GM20000 (cell line): ENCODE data around the gene PEX26.
"Not testable (repeated sequence)": the region's sequence is repeated elsewhere in the genome, so short reads cannot be mapped to it uniquely, and the experiment has no call there.

Experiments
- DNase-seq: peaks from one replicate; pipeline ENCODE4 v3.0.0; 2012; ENCODE audit warnings: low spot score
- CTCF ChIP-seq: IDR thresholded peaks from 2 replicates; pipeline ENCODE4 v1.5.1; 2012; ENCODE audit warnings: mild to moderate bottlenecking, control low read depth; ENCODE audit errors: extremely low read depth, missing control alignments

Gene PEX26

GRCh38 chr22:18096823-18097222 lies 19.0 kb downstream of the PEX26 start:
- no peak for TF ChIP-seq CTCF
- DNase-seq: no peak

GRCh38 chr22:18100781-18101180 lies 23.0 kb downstream of the PEX26 start:
- no peak for TF ChIP-seq CTCF

GRCh38 chr22:18101536-18101935 lies 23.7 kb downstream of the PEX26 start:
- no peak for DNase-seq
- TF ChIP-seq CTCF: no peak

More at GRCh38 chr22:18100781-18101180, 23.0 kb downstream of the PEX26 start:
- DNase-seq: no peak

GRCh38 chr22:18103527-18104269 lies 25.9 kb downstream of the PEX26 start:
- DNase-seq: no peak
- TF ChIP-seq CTCF: no peak

- TF ChIP-seq CTCF: no peak
- no peak for DNase-seq
These were observed 26.8 kb downstream of the PEX26 start for GRCh38 chr22:18104566-18104965.

GRCh38 chr22:18105981-18106380 lies 28.2 kb downstream of the PEX26 start:
- not testable (repeated sequence) for DNase-seq

GRCh38 chr22:18106550-18107341 lies 29.0 kb downstream of the PEX26 start:
- peak; percentile 59 for DNase-seq

GRCh38 chr22:18108187-18108586 lies 30.4 kb downstream of the PEX26 start:
- no peak for DNase-seq
- TF ChIP-seq CTCF: no peak
